ENCODE data around the gene FANCC. TPM values are rescaled to one million over a fixed set of nuclear protein-coding genes. Genes with fewer than 3 reads are reported as not detected.

Gene FANCC
- total RNA-seq, 1 donor from 2014 or later = 9.3 TPM

DNA sequence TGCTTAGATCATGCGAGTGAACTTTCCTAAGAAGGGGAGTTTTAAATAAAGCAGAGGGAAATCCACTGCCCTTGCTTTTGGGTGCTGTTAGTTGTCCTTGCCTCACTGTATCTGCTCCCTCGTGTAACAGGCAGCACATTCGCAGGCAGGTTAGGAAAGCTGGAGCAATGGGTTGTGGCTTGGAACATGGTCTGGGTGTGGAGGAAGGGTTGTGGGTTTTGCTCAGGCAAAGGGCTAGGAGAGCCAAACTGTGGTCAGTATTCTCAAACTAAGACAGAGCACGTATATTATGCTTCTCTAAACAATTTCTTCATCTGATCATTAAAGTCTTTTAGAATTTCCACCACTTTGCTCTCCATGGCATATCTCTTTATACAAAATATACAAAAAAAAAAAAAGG, 135.7 kb downstream of the FANCC start:
- no peak for DNase-seq (ENCODE audit: low spot score)
- TF ChIP-seq, protein P1, sequence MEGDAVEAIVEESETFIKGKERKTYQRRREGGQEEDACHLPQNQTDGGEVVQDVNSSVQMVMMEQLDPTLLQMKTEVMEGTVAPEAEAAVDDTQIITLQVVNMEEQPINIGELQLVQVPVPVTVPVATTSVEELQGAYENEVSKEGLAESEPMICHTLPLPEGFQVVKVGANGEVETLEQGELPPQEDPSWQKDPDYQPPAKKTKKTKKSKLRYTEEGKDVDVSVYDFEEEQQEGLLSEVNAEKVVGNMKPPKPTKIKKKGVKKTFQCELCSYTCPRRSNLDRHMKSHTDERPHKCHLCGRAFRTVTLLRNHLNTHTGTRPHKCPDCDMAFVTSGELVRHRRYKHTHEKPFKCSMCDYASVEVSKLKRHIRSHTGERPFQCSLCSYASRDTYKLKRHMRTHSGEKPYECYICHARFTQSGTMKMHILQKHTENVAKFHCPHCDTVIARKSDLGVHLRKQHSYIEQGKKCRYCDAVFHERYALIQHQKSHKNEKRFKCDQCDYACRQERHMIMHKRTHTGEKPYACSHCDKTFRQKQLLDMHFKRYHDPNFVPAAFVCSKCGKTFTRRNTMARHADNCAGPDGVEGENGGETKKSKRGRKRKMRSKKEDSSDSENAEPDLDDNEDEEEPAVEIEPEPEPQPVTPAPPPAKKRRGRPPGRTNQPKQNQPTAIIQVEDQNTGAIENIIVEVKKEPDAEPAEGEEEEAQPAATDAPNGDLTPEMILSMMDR (IDR thresholded peaks at IDR 0.05) = no peak
- Mint-ChIP-seq H3K27me3 (ENCODE audit: low read depth) (no peaks in the 10 kb centered on the region), H3K9me3 (ENCODE audit: low read depth) (no peaks in the 10 kb centered on the region), H3K4me1 (ENCODE audit: low read depth) (no peaks in the 10 kb centered on the region), H3K27ac (ENCODE audit: unreplicated experiment) (no peak overlapping the region), H3K4me3 (ENCODE audit: unreplicated experiment) (no peak overlapping the region), H3K36me3 (ENCODE audit: low read depth) (peaks cover 2% of the 10 kb centered on the region)

DNA sequence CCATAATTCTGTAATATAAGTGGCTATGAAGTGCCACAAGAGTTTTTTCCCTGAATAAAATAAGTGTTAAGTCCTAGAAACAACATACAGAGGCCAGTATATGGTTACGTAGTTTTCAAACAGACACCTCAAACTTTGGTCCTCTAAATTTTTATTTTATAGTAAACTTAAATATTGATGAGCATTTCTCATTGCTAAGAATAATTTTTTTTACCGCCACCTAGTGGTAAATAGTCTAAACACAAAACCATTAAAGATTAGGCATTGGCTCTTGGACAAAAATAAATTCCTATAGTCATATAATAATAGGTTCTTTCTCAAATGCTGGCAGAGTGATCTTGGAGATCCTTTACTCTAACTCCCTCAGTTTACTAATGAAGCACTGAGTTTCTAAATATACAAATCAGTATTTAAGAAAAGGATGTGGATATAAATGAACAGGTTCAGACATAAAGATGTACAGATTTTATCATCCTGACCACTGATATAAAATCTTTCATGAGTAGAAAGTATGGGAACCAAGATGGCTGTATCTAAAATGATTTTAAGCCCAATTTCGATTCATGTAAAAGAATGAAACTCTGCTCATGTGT, 136.2 kb downstream of the FANCC start:
- Mint-ChIP-seq H3K27ac (ENCODE audit: unreplicated experiment) (no peak overlapping the region), H3K27me3 (ENCODE audit: low read depth) (no peaks in the 10 kb centered on the region), H3K4me1 (ENCODE audit: low read depth) (no peaks in the 10 kb centered on the region), H3K9me3 (ENCODE audit: low read depth) (no peaks in the 10 kb centered on the region), H3K4me3 (ENCODE audit: unreplicated experiment) (no peak overlapping the region), H3K36me3 (ENCODE audit: low read depth) (peaks cover 2% of the 10 kb centered on the region)
- TF ChIP-seq, protein P1 (IDR thresholded peaks at IDR 0.05) = peak; percentile 84
- DNase-seq (ENCODE audit: low spot score) = no peak

DNA sequence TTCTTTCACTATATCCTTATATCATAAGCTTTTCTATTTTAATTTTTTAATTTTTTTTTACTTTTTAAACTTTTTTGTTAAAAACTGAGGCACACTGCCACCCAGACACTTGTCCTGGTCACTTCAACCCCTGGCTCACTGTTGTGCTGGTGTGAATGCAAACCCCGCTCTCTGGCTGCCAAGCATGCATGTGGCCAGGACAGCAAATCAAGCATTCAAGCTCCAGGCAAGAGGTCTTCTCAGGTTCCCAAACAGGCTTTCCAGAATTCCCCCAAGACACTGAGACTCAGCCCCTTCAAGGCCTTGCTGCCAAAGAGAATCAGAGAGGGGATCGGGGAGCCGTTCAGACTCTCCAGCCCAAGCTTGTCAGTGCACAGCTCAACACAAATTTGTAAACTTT, 139.9 kb downstream of the FANCC start:
- H3K36me3 Mint-ChIP-seq (ENCODE audit: low read depth) = peaks cover 1% of the 10 kb centered on the region
- H3K4me1 Mint-ChIP-seq (ENCODE audit: low read depth) = no peaks in the 10 kb centered on the region
- no peak overlapping the region for H3K27ac Mint-ChIP-seq (ENCODE audit: unreplicated experiment)
- DNase-seq (ENCODE audit: low spot score) = no peak
- no peaks in the 10 kb centered on the region for H3K9me3 Mint-ChIP-seq (ENCODE audit: low read depth)
- TF ChIP-seq, protein P1 (IDR thresholded peaks at IDR 0.05) = no peak
- H3K27me3 Mint-ChIP-seq (ENCODE audit: low read depth) = no peaks in the 10 kb centered on the region
- H3K4me3 Mint-ChIP-seq (ENCODE audit: unreplicated experiment) = no peak overlapping the region

DNA sequence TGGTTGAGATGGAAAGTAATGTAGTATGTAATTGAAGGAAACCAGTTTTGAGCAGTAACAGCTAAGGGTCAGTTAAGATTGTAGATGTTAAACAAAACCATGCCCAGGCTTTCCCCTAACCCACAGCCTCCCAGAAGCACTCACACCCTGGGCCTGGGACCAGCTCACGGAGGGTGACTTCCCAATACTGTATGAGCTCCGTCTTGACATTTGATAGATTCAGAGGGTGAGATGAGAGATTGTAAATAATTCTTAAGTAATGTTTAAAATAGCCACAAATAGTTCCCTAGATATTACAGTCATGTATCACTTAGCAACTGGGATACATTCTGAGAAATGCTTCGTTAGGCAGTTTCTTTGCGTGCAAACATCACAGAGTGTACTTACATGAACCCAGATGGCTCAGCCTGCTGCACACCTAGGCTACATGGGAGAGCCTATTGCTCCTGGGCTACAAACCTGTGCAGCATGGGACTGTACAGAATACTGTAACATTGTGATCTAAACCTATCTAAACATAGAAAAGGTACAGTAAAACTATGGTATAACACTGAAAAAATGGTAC, 140.7 kb downstream of the FANCC start:
- no peak for DNase-seq (ENCODE audit: low spot score)
- H3K27me3 Mint-ChIP-seq (ENCODE audit: low read depth) = no peaks in the 10 kb centered on the region
- H3K9me3 Mint-ChIP-seq (ENCODE audit: low read depth) = no peaks in the 10 kb centered on the region
- H3K36me3 Mint-ChIP-seq (ENCODE audit: low read depth) = no peaks in the 10 kb centered on the region
- H3K27ac Mint-ChIP-seq (ENCODE audit: unreplicated experiment) = no peak overlapping the region
- peaks cover 1% of the 10 kb centered on the region for H3K4me1 Mint-ChIP-seq (ENCODE audit: low read depth)
- TF ChIP-seq, protein P1 (IDR thresholded peaks at IDR 0.05) = no peak
- no peak overlapping the region for H3K4me3 Mint-ChIP-seq (ENCODE audit: unreplicated experiment)

DNA sequence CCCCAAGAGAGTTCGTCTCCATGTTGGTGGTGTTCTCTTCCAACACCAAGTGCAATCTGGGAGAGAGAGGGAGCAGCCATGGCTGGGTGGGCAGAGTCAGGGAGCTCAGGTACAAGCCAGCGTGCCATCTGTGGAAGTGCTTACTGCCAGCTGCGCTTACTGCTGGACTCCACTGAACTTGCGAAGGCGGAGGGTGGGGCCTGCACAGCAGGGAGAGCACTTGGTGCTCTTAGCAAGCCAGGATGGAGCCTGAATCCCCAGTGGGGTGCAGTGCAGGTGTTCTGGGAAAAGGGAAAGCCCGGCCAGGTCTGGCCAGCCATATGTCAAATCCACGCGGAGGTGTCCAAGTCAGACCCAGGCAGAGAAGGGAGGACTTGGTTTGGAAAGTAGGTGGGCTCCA, 142.0 kb downstream of the FANCC start:
- TF ChIP-seq, protein P1 (IDR thresholded peaks at IDR 0.05) = no peak
- Mint-ChIP-seq H3K9me3 (ENCODE audit: low read depth) (no peaks in the 10 kb centered on the region), H3K4me3 (ENCODE audit: unreplicated experiment) (no peak overlapping the region), H3K27me3 (ENCODE audit: low read depth) (no peaks in the 10 kb centered on the region), H3K36me3 (ENCODE audit: low read depth) (no peaks in the 10 kb centered on the region), H3K4me1 (ENCODE audit: low read depth) (peaks cover 14% of the 10 kb centered on the region), H3K27ac (ENCODE audit: unreplicated experiment) (no peak overlapping the region)
- DNase-seq (ENCODE audit: low spot score) = no peak
